GM23338 (cell line): ENCODE data around the gene NDUFS5. TPM values are rescaled to one million over a fixed set of nuclear protein-coding genes. Genes with fewer than 3 reads are reported as not detected.

Experiments used
- ATAC-seq: fragments of 200-7000 bp; cut with Tn5 transposase; 3 replicates; pipeline ENCODE4 v1.9.1; 2020
- DNase-seq: peaks from one replicate; pipeline ENCODE4 v3.0.0-alpha.2; 2015; ENCODE audit warnings: low spot score
- H2AFZ ChIP-seq: fragments of 200-600 bp; sonication (generic); 2 replicates; pipeline ENCODE4 v1.8.0; 2016; ENCODE audit warnings: antibody characterized with exemption, mild to moderate bottlenecking, moderate library complexity
- H3F3A ChIP-seq: fragments of 200-600 bp; sonication (generic); replicated peaks from 2 replicates; pipeline ENCODE4 v1.8.0; 2017; ENCODE audit warnings: antibody characterized with exemption, mixed run types, low read depth
- H3K27ac ChIP-seq: fragments of 200-600 bp; sonication (generic); 2 replicates; pipeline ENCODE4 v1.6.1; 2016; ENCODE audit warnings: low read depth
- H3K27me3 ChIP-seq: fragments of 200-600 bp; sonication (generic); 2 replicates; pipeline ENCODE4 v1.8.0; 2016; ENCODE audit warnings: mild to moderate bottlenecking, mixed run types, moderate library complexity; ENCODE audit not compliant: insufficient read depth
- H3K36me3 ChIP-seq: fragments of 200-600 bp; sonication (generic); 2 replicates; pipeline ENCODE4 v1.8.0; 2016; ENCODE audit warnings: mild to moderate bottlenecking; ENCODE audit not compliant: insufficient read depth
- H3K4me1 ChIP-seq: fragments of 200-600 bp; sonication (generic); 2 replicates; pipeline ENCODE4 v1.8.0; 2016; ENCODE audit warnings: mild to moderate bottlenecking, moderate library complexity; ENCODE audit not compliant: insufficient read depth
- H3K4me2 ChIP-seq: fragments of 200-600 bp; sonication (generic); 2 replicates; pipeline ENCODE4 v1.7.1; 2017; ENCODE audit warnings: mixed run types
- H3K4me3 ChIP-seq: fragments of 200-600 bp; sonication (generic); 2 replicates; pipeline ENCODE4 v1.6.1; 2016; ENCODE audit warnings: mixed run types
- H3K79me2 ChIP-seq: fragments of 200-600 bp; sonication (generic); replicated peaks from 2 replicates; pipeline ENCODE4 v1.8.0; 2017; ENCODE audit warnings: mild to moderate bottlenecking; ENCODE audit not compliant: insufficient read depth
- H3K9me2 ChIP-seq: fragments of 200-600 bp; sonication (generic); 2 replicates; pipeline ENCODE4 v1.8.0; 2017; ENCODE audit not compliant: insufficient read depth
- H4K20me1 ChIP-seq: fragments of 200-600 bp; sonication (generic); replicated peaks from 2 replicates; pipeline ENCODE4 v1.8.0; 2017; ENCODE audit warnings: mild to moderate bottlenecking; ENCODE audit not compliant: insufficient read depth
- H3K27ac Mint-ChIP-seq: 2 replicates; pipeline ENCODE4 v1.8.0; 2020; ENCODE audit warnings: inconsistent platforms, mild to moderate bottlenecking, moderate library complexity, mixed read lengths
- H3K27me3 Mint-ChIP-seq: 3 replicates; pipeline ENCODE4 v1.8.0; 2022; ENCODE audit warnings: low read depth, mild to moderate bottlenecking, moderate library complexity, mixed read lengths, inconsistent platforms; ENCODE audit not compliant: insufficient read depth, poor library complexity
- H3K36me3 Mint-ChIP-seq: 3 replicates; pipeline ENCODE4 v1.8.0; 2021; ENCODE audit warnings: low read depth, mild to moderate bottlenecking, inconsistent platforms, moderate library complexity, mixed read lengths
- H3K4me1 Mint-ChIP-seq: 3 replicates; pipeline ENCODE4 v1.8.0; 2020; ENCODE audit warnings: mild to moderate bottlenecking, inconsistent platforms, mixed read lengths
- H3K4me3 Mint-ChIP-seq: 3 replicates; pipeline ENCODE4 v1.8.0; 2021; ENCODE audit warnings: moderate library complexity, mild to moderate bottlenecking, inconsistent platforms, mixed read lengths
- H3K9me3 Mint-ChIP-seq: 3 replicates; pipeline ENCODE4 v1.8.0; 2020; ENCODE audit warnings: moderate library complexity, mild to moderate bottlenecking, inconsistent platforms, mixed read lengths
- CREB1 ChIP-seq: fragments of 250-450 bp; sonication (Bioruptor Pico); IDR thresholded peaks from 2 replicates; pipeline ENCODE4 v1.5.0; 2020; ENCODE audit warnings: low read depth, mild to moderate bottlenecking, moderate library complexity
- CTCF ChIP-seq, 2 experiments: fragments of 200-600 bp in 1 of 2; sonication (generic) in 1 of 2; conservative IDR thresholded peaks; 2 replicates each; pipeline versions ENCODE4 v1.5.1 to v1.6.1; 2016 to 2017; ENCODE audit warnings: antibody characterized with exemption in 2 of 2, low read depth in 2 of 2, mild to moderate bottlenecking in 2 of 2, moderate library complexity in 1 of 2
- EZH2 ChIP-seq: fragments of 200-600 bp; sonication (generic); IDR thresholded peaks from one replicate; pipeline ENCODE4 v1.8.0; 2017; ENCODE audit warnings: antibody characterized with exemption, mild to moderate bottlenecking, low read depth; ENCODE audit not compliant: unreplicated experiment
- EZH2phosphoT487 ChIP-seq: fragments of 200-600 bp; sonication (generic); IDR thresholded peaks from one replicate; pipeline ENCODE4 v1.8.1; 2018; ENCODE audit warnings: antibody characterized with exemption; ENCODE audit not compliant: unreplicated experiment
- JUNB ChIP-seq: IDR thresholded peaks from one replicate; pipeline ENCODE4 v1.6.1; 2016; ENCODE audit warnings: antibody characterized with exemption; ENCODE audit not compliant: unreplicated experiment
- NANOG ChIP-seq: IDR thresholded peaks from 2 replicates; pipeline ENCODE4 v1.6.1; 2016; ENCODE audit warnings: antibody characterized with exemption, borderline replicate concordance
- POLR2AphosphoS5 ChIP-seq: IDR thresholded peaks from 2 replicates; pipeline ENCODE4 v1.6.1; 2016; ENCODE audit warnings: antibody characterized with exemption, low read depth
- REST ChIP-seq: IDR thresholded peaks from one replicate; pipeline ENCODE4 v1.6.1; 2018; ENCODE audit warnings: antibody characterized with exemption; ENCODE audit not compliant: unreplicated experiment
- STAT1 ChIP-seq: IDR thresholded peaks from one replicate; pipeline ENCODE4 v1.6.1; 2016; ENCODE audit warnings: antibody characterized with exemption; ENCODE audit not compliant: unreplicated experiment
- ZNF114 ChIP-seq: fragments of 250-450 bp; sonication (Bioruptor Pico); IDR thresholded peaks from 2 replicates; pipeline ENCODE4 v1.5.0; 2020; ENCODE audit warnings: mild to moderate bottlenecking, moderate library complexity
- ZNF331 ChIP-seq: fragments of 250-450 bp; sonication (Bioruptor Pico); IDR thresholded peaks from 2 replicates; pipeline ENCODE4 v1.5.0; 2020; ENCODE audit warnings: low read depth, mild to moderate bottlenecking, moderate library complexity
- polyA plus RNA-seq: library from polyadenylated mRNA; unstranded; fragments of >200 nt; fragmentation: Nextera tagmentation; extraction: Ambion mirVana; gene quantifications from 2 replicates; pipeline ENCODE4 v1.2.1, GENCODE V29; 2016
- total RNA-seq: library from RNA; depleted of rRNA; stranded (reverse); fragments of >200 nt; shearing (Covaris generic); gene quantifications from 2 replicates; pipeline ENCODE4 v1.2.3, GENCODE V29; 2014
- TF ChIP-seq, protein P1 (sequence below): fragments of 250-450 bp; sonication (Bioruptor Pico); IDR thresholded peaks from 2 replicates; pipeline ENCODE4 v1.5.0; 2020; ENCODE audit warnings: mild to moderate bottlenecking, moderate library complexity
- TF ChIP-seq, protein P2 (sequence below): IDR thresholded peaks from 2 replicates; pipeline ENCODE4 v1.6.1; 2016; ENCODE audit warnings: antibody characterized with exemption

NDUFS5 gene
- total and polyA plus RNA-seq, 2 experiments from 2014 or later = 532 to 2,534 TPM

- TF ChIP-seq, protein P1, sequence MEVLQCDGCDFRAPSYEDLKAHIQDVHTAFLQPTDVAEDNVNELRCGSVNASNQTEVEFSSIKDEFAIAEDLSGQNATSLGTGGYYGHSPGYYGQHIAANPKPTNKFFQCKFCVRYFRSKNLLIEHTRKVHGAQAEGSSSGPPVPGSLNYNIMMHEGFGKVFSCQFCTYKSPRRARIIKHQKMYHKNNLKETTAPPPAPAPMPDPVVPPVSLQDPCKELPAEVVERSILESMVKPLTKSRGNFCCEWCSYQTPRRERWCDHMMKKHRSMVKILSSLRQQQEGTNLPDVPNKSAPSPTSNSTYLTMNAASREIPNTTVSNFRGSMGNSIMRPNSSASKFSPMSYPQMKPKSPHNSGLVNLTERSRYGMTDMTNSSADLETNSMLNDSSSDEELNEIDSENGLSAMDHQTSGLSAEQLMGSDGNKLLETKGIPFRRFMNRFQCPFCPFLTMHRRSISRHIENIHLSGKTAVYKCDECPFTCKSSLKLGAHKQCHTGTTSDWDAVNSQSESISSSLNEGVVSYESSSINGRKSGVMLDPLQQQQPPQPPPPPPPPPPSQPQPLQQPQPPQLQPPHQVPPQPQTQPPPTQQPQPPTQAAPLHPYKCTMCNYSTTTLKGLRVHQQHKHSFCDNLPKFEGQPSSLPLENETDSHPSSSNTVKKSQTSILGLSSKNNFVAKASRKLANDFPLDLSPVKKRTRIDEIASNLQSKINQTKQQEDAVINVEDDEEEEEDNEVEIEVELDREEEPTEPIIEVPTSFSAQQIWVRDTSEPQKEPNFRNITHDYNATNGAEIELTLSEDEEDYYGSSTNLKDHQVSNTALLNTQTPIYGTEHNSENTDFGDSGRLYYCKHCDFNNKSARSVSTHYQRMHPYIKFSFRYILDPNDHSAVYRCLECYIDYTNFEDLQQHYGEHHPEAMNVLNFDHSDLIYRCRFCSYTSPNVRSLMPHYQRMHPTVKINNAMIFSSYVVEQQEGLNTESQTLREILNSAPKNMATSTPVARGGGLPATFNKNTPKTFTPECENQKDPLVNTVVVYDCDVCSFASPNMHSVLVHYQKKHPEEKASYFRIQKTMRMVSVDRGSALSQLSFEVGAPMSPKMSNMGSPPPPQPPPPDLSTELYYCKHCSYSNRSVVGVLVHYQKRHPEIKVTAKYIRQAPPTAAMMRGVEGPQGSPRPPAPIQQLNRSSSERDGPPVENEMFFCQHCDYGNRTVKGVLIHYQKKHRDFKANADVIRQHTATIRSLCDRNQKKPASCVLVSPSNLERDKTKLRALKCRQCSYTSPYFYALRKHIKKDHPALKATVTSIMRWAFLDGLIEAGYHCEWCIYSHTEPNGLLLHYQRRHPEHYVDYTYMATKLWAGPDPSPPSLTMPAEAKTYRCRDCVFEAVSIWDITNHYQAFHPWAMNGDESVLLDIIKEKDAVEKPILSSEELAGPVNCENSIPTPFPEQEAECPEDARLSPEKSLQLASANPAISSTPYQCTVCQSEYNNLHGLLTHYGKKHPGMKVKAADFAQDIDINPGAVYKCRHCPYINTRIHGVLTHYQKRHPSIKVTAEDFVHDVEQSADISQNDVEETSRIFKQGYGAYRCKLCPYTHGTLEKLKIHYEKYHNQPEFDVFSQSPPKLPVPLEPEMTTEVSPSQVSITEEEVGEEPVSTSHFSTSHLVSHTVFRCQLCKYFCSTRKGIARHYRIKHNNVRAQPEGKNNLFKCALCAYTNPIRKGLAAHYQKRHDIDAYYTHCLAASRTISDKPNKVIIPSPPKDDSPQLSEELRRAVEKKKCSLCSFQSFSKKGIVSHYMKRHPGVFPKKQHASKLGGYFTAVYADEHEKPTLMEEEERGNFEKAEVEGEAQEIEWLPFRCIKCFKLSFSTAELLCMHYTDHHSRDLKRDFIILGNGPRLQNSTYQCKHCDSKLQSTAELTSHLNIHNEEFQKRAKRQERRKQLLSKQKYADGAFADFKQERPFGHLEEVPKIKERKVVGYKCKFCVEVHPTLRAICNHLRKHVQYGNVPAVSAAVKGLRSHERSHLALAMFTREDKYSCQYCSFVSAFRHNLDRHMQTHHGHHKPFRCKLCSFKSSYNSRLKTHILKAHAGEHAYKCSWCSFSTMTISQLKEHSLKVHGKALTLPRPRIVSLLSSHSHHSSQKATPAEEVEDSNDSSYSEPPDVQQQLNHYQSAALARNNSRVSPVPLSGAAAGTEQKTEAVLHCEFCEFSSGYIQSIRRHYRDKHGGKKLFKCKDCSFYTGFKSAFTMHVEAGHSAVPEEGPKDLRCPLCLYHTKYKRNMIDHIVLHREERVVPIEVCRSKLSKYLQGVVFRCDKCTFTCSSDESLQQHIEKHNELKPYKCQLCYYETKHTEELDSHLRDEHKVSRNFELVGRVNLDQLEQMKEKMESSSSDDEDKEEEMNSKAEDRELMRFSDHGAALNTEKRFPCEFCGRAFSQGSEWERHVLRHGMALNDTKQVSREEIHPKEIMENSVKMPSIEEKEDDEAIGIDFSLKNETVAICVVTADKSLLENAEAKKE = no peak
- TF ChIP-seq CTCF (conservative IDR thresholded peaks at IDR 0.05; ENCODE audit: low read depth in 2 of 2) (no peak), EZH2 (no peak), REST (no peak), STAT1 (no peak), JUNB (no peak), ZNF114 (CRISPR knock-in tag) (no peak), CREB1 (CRISPR knock-in tag) (no peak), POLR2AphosphoS5 (no peak), ZNF331 (no peak), NANOG (no peak), EZH2phosphoT487 (no peak)
- TF ChIP-seq, protein P2, sequence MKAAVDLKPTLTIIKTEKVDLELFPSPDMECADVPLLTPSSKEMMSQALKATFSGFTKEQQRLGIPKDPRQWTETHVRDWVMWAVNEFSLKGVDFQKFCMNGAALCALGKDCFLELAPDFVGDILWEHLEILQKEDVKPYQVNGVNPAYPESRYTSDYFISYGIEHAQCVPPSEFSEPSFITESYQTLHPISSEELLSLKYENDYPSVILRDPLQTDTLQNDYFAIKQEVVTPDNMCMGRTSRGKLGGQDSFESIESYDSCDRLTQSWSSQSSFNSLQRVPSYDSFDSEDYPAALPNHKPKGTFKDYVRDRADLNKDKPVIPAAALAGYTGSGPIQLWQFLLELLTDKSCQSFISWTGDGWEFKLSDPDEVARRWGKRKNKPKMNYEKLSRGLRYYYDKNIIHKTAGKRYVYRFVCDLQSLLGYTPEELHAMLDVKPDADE = no peak
- Histone ChIP-seq H3K4me1 (peaks cover 88% of the 10 kb centered on the region), H3K79me2 (peaks cover 44% of the 10 kb centered on the region), H4K20me1 (peaks cover 40% of the 10 kb centered on the region), H3K27ac (peak overlapping the region; percentile 90), H3K9me2 (no peaks in the 10 kb centered on the region), H3F3A (peaks cover 37% of the 10 kb centered on the region), H3K4me3 (no peak overlapping the region), H3K4me2 (no peak overlapping the region), H3K36me3 (peaks cover 66% of the 10 kb centered on the region), H2AFZ (no peak overlapping the region), H3K27me3 (no peaks in the 10 kb centered on the region)
- Mint-ChIP-seq H3K9me3 (no peaks in the 10 kb centered on the region), H3K36me3 (peaks cover 99% of the 10 kb centered on the region), H3K4me3 (no peak overlapping the region), H3K4me1 (peaks cover 74% of the 10 kb centered on the region), H3K27ac (peak overlapping the region; percentile 82), H3K27me3 (peaks cover 19% of the 10 kb centered on the region)
- DNase-seq (no peak), ATAC-seq (no peak)
Measured at GRCh38 chr1:39003281-39003680, 22.9 kb upstream of the NDUFS5 start.
